ENCODE measurements around the gene LTBP4.

LTBP4 gene

DNA sequence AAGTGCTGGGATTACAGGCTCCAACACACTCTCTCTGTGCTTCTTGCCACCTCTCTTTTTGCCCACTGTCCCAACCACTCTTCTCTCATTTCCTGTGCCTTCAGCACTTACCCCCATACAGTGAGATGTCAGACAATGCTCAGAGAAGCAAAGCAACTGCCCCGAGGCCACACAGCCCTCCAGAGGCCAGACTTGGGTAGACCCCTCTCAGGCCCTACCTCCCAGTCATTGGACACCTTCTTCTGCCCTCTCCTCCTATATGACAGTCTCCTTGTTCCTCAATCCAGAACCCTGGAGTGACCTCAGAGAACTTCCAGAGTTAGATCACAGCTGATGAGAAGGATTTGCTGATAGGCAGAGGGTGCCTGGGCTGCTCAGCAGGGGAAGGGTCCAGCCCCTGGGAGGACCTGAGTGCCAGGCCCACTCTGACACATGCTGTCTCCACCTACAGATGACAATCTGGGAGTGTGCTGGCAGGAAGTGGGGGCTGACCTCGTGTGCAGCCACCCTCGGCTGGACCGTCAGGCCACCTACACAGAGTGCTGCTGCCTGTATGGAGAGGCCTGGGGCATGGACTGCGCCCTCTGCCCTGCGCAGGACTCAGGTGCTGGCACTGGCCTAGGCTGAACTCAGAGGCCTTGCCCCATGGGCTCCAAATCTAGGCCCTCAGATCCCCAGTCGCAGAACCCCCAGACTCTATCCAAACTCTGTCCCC is 24.4 kb downstream of the LTBP4 start:
- no peak overlapping the region for H3K4me3 ChIP-seq (ENCODE audit: low read length)
- TF ChIP-seq, protein P1, sequence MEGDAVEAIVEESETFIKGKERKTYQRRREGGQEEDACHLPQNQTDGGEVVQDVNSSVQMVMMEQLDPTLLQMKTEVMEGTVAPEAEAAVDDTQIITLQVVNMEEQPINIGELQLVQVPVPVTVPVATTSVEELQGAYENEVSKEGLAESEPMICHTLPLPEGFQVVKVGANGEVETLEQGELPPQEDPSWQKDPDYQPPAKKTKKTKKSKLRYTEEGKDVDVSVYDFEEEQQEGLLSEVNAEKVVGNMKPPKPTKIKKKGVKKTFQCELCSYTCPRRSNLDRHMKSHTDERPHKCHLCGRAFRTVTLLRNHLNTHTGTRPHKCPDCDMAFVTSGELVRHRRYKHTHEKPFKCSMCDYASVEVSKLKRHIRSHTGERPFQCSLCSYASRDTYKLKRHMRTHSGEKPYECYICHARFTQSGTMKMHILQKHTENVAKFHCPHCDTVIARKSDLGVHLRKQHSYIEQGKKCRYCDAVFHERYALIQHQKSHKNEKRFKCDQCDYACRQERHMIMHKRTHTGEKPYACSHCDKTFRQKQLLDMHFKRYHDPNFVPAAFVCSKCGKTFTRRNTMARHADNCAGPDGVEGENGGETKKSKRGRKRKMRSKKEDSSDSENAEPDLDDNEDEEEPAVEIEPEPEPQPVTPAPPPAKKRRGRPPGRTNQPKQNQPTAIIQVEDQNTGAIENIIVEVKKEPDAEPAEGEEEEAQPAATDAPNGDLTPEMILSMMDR (IDR thresholded peaks at IDR 0.05; ENCODE audit: low read depth, low read length, poor library complexity, severe bottlenecking), result no peak
- TF ChIP-seq EZH2phosphoT487 (IDR thresholded peaks at IDR 0.05; ENCODE audit: borderline replicate concordance, low read length), result no peak
- H3K27ac ChIP-seq (ENCODE audit: low read depth, low read length), result no peak overlapping the region
- H4K20me1 ChIP-seq (ENCODE audit: control insufficient read depth, insufficient read depth, low read depth, low read length), result no peaks in the 10 kb centered on the region
- no peaks in the 10 kb centered on the region for H3K27me3 ChIP-seq (ENCODE audit: control insufficient read depth, low read length)
- H3K4me1 ChIP-seq (ENCODE audit: control insufficient read depth, low read length), result no peaks in the 10 kb centered on the region
- no peaks in the 10 kb centered on the region for H3K9me3 ChIP-seq (ENCODE audit: control insufficient read depth, insufficient read depth, low read length)
- no peaks in the 10 kb centered on the region for H3K36me3 ChIP-seq (ENCODE audit: control insufficient read depth, low read length)
- H3K79me2 ChIP-seq (ENCODE audit: control insufficient read depth, low read length), result no peaks in the 10 kb centered on the region
- H3F3A ChIP-seq (ENCODE audit: control insufficient read depth, insufficient read depth), result peaks cover 3% of the 10 kb centered on the region; the same call in 1 of the 2 replicates
- no peaks in the 10 kb centered on the region for H3K9me2 ChIP-seq (replicated peaks; ENCODE audit: control insufficient read depth, low read length)
- no peak overlapping the region for H3K4me2 ChIP-seq (ENCODE audit: low read length)

- H3K27me3 ChIP-seq (ENCODE audit: control insufficient read depth, low read length), result no peaks in the 10 kb centered on the region
- TF ChIP-seq, protein P1 (IDR thresholded peaks at IDR 0.05; ENCODE audit: low read depth, low read length, poor library complexity, severe bottlenecking), result no peak
- TF ChIP-seq EZH2phosphoT487 (IDR thresholded peaks at IDR 0.05; ENCODE audit: borderline replicate concordance, low read length), result no peak
- H3K36me3 ChIP-seq (ENCODE audit: control insufficient read depth, low read length), result no peaks in the 10 kb centered on the region
These were observed 25.7 kb downstream of the LTBP4 start for GRCh38 chr19:40626918-40627317.

GRCh38 chr19:40627486-40628279 is 26.5 kb downstream of the LTBP4 start:
- no peak for TF ChIP-seq EZH2phosphoT487 (IDR thresholded peaks at IDR 0.05; ENCODE audit: borderline replicate concordance, low read length)
- TF ChIP-seq, protein P1 (IDR thresholded peaks at IDR 0.05; ENCODE audit: low read depth, low read length, poor library complexity, severe bottlenecking), result no peak
- Histone ChIP-seq H3K4me1 (ENCODE audit: control insufficient read depth, low read length) (no peaks in the 10 kb centered on the region), H3K9me2 (replicated peaks; ENCODE audit: control insufficient read depth, low read length) (no peaks in the 10 kb centered on the region), H3K79me2 (ENCODE audit: control insufficient read depth, low read length) (no peaks in the 10 kb centered on the region), H3K4me2 (ENCODE audit: low read length) (no peak overlapping the region), H3K4me3 (ENCODE audit: low read length) (no peak overlapping the region), H4K20me1 (ENCODE audit: control insufficient read depth, insufficient read depth, low read depth, low read length) (no peaks in the 10 kb centered on the region), H3F3A (ENCODE audit: control insufficient read depth, insufficient read depth) (peaks cover 3% of the 10 kb centered on the region; the same call in 1 of the 2 replicates), H3K27me3 (ENCODE audit: control insufficient read depth, low read length) (no peaks in the 10 kb centered on the region), H3K27ac (ENCODE audit: low read depth, low read length) (no peak overlapping the region), H3K36me3 (ENCODE audit: control insufficient read depth, low read length) (no peaks in the 10 kb centered on the region), H3K9me3 (ENCODE audit: control insufficient read depth, insufficient read depth, low read length) (no peaks in the 10 kb centered on the region)

More at GRCh38 chr19:40626918-40627317, 25.7 kb downstream of the LTBP4 start:
- no peaks in the 10 kb centered on the region for H3K9me3 ChIP-seq (ENCODE audit: control insufficient read depth, insufficient read depth, low read length)
- H3K9me2 ChIP-seq (replicated peaks; ENCODE audit: control insufficient read depth, low read length), result no peaks in the 10 kb centered on the region
- H3F3A ChIP-seq (ENCODE audit: control insufficient read depth, insufficient read depth), result peaks cover 3% of the 10 kb centered on the region; the same call in 1 of the 2 replicates
- H3K4me2 ChIP-seq (ENCODE audit: low read length), result no peak overlapping the region
- H3K4me3 ChIP-seq (ENCODE audit: low read length), result no peak overlapping the region
- no peaks in the 10 kb centered on the region for H3K4me1 ChIP-seq (ENCODE audit: control insufficient read depth, low read length)
- H3K27ac ChIP-seq (ENCODE audit: low read depth, low read length), result no peak overlapping the region
- no peaks in the 10 kb centered on the region for H3K79me2 ChIP-seq (ENCODE audit: control insufficient read depth, low read length)
- no peaks in the 10 kb centered on the region for H4K20me1 ChIP-seq (ENCODE audit: control insufficient read depth, insufficient read depth, low read depth, low read length)
